Parathyroid adenoma (tissue), 2 donors: ENCODE results near the gene DIAPH3.

Source experiments
- H2AFZ ChIP-seq: fragments of 300-600 bp; sonication (generic); one replicate; pipeline ENCODE4 v1.7.0; 2017; ENCODE audit warnings: antibody characterized with exemption, mild to moderate bottlenecking
- H3K27ac ChIP-seq: fragments of 300-600 bp; sonication (generic); one replicate; pipeline ENCODE4 v1.7.0; 2017
- H3K27me3 ChIP-seq: fragments of 300-600 bp; sonication (generic); one replicate; pipeline ENCODE4 v1.7.0; 2017; ENCODE audit warnings: low read length; ENCODE audit not compliant: control insufficient read depth, insufficient read depth
- H3K36me3 ChIP-seq: fragments of 300-600 bp; sonication (generic); one replicate; pipeline ENCODE4 v1.7.0; 2017; ENCODE audit warnings: low read length; ENCODE audit not compliant: control insufficient read depth, insufficient read depth
- H3K4me1 ChIP-seq: fragments of 300-600 bp; sonication (generic); one replicate; pipeline ENCODE4 v1.7.0; 2017; ENCODE audit warnings: control low read depth
- H3K4me2 ChIP-seq: fragments of 300-600 bp; sonication (generic); one replicate; pipeline ENCODE4 v1.7.0; 2017; ENCODE audit warnings: low read length
- H3K4me3 ChIP-seq: fragments of 300-600 bp; sonication (generic); one replicate; pipeline ENCODE4 v1.7.0; 2017; ENCODE audit warnings: low read depth, low read length
- H3K79me2 ChIP-seq: fragments of 300-600 bp; sonication (generic); one replicate; pipeline ENCODE4 v1.7.0; 2017; ENCODE audit warnings: control low read depth
- H3K9ac ChIP-seq: fragments of 300-600 bp; sonication (generic); one replicate; pipeline ENCODE4 v1.7.0; 2017; ENCODE audit warnings: mild to moderate bottlenecking
- H3K9me3 ChIP-seq: fragments of 300-600 bp; sonication (generic); one replicate; pipeline ENCODE4 v1.7.0; 2017; ENCODE audit warnings: low read length; ENCODE audit not compliant: control insufficient read depth
- TF ChIP-seq, protein P1 (sequence below): fragments of 300-600 bp; sonication (generic); IDR thresholded peaks from one replicate; pipeline ENCODE4 v1.7.0; 2017; ENCODE audit warnings: antibody characterized with exemption, mild to moderate bottlenecking
- donor health status: primary hyperparathyroidism.

The DIAPH3 gene

DNA sequence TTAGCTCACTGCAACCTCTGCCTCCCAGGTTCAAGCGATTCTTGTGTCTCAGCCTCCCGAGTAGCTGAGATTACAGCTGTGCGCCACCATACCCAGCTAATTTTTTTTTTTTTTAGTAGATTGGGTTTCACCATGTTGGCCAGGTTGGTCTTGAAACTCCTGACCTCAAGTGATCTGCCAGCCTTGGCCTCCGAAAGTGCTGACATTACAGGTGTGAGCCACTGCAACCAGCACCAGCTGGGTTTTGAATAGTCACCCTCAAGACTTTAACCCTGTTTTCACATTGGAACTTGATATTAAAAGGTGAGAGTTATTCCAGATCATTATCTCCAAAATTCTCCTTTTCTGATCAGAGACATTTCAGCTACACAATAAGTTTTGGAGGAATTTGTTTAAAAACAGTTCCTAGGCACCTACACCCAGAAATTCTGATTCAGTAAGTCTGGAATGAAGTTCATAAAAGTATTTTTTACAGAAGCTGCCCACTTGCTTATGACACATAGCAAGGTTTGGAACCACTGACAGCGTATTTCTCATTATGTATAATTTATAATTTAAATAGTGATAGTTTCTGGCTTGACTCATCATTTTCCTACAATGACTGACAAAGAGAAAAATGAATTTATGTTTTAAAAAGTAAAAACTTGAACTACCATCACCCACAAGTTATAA, 417.3 kb downstream of the DIAPH3 start:
- no peaks in the 10 kb centered on the region for H3K9me3 ChIP-seq
- peaks cover 9% of the 10 kb centered on the region for H3K4me1 ChIP-seq
- H3K4me3 ChIP-seq: no peak overlapping the region
- no peak overlapping the region for H3K4me2 ChIP-seq
- H3K36me3 ChIP-seq: no peaks in the 10 kb centered on the region
- H3K27ac ChIP-seq: peak overlapping the region; percentile 51
- no peak overlapping the region for H3K9ac ChIP-seq
- no peaks in the 10 kb centered on the region for H3K79me2 ChIP-seq
- no peak overlapping the region for H2AFZ ChIP-seq
- no peaks in the 10 kb centered on the region for H3K27me3 ChIP-seq
- TF ChIP-seq, protein P1, sequence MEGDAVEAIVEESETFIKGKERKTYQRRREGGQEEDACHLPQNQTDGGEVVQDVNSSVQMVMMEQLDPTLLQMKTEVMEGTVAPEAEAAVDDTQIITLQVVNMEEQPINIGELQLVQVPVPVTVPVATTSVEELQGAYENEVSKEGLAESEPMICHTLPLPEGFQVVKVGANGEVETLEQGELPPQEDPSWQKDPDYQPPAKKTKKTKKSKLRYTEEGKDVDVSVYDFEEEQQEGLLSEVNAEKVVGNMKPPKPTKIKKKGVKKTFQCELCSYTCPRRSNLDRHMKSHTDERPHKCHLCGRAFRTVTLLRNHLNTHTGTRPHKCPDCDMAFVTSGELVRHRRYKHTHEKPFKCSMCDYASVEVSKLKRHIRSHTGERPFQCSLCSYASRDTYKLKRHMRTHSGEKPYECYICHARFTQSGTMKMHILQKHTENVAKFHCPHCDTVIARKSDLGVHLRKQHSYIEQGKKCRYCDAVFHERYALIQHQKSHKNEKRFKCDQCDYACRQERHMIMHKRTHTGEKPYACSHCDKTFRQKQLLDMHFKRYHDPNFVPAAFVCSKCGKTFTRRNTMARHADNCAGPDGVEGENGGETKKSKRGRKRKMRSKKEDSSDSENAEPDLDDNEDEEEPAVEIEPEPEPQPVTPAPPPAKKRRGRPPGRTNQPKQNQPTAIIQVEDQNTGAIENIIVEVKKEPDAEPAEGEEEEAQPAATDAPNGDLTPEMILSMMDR: no peak

DNA sequence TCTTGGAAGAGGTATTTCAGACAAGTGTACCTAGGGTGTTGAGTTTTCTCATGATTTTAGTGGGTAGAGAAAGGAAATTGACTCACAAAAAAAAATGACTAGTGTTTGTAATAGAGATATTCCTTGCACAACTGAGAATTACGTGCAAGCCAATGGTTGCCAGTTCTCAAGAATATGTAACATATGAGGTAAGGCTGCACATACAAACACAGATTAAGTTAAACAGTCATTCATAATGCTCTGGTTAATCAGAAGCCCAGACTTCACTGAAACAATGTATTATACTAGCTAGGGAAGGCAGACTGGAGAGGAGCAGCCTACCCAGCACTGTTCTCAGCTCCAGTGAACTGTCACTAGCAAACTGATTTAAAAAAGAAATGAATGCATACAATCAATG, 418.3 kb downstream of the DIAPH3 start:
- Histone ChIP-seq H3K9me3 (no peaks in the 10 kb centered on the region), H3K27ac (peak overlapping the region; percentile 51)
- TF ChIP-seq, protein P1: no peak

DNA sequence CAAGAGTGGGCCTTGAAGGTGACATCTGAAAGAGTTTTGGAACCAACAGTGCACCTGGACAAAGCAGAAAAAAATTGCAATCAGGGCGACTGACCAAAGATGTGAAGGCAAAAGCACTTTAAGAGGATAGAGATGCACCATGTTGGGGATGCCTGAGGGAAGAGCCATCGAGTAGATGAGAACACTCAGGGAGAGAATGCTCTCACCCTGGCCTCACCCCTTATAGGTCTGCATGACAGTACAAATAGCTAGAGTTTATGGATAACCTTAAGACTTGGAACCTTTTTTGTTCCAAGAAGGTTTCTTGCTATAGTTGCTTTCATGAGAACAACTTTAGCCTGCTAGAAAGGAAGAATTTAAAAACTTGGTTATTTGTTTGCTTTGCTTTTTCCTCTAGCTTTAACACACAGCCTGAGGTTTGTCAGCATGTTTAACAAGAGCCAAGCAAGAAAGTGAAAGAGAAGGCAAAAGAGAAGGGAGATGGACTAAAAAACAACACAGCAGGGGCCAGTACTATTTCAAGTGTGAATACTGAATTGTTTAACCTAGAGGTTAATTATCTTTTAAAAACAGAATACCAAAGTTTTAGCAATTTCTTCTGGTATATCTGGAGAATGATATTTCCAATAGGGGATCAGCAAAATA, 418.9 kb downstream of the DIAPH3 start:
- H3K79me2 ChIP-seq: no peaks in the 10 kb centered on the region
- no peaks in the 10 kb centered on the region for H3K4me1 ChIP-seq
- no peaks in the 10 kb centered on the region for H3K27me3 ChIP-seq
- peak overlapping the region; percentile 51 for H3K27ac ChIP-seq
- peak overlapping the region; percentile 22 for H2AFZ ChIP-seq
- no peaks in the 10 kb centered on the region for H3K36me3 ChIP-seq
- H3K4me3 ChIP-seq: no peak overlapping the region
- H3K4me2 ChIP-seq: no peak overlapping the region
- H3K9me3 ChIP-seq: no peaks in the 10 kb centered on the region
- H3K9ac ChIP-seq: no peak overlapping the region
- TF ChIP-seq, protein P1: no peak

More for the DNA sequence above, 418.3 kb downstream of the DIAPH3 start:
- Histone ChIP-seq H3K4me1 (peaks cover under 1% of the 10 kb centered on the region), H3K4me3 (no peak overlapping the region), H3K9ac (no peak overlapping the region), H3K27me3 (no peaks in the 10 kb centered on the region), H3K4me2 (no peak overlapping the region), H3K36me3 (no peaks in the 10 kb centered on the region), H3K79me2 (no peaks in the 10 kb centered on the region), H2AFZ (no peak overlapping the region)

DNA sequence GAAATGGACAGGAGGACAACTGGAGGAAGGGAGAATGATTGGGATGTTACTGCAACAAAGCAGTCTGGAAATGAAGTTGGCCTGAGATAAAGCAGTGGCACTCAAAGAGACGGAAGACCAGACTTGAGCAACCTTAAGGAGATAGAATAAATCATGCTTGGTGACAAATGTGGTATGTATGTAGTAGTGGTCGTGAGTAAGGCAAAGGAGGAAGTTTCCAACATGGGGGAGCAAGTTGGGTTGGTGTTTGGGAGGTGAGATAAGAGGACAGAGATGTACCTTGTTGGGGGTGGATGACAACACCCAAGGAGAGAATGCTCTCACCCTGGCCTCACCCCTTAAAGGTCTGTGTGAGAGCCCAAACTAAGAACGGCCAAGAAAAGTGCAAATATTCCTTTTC, 420.5 kb downstream of the DIAPH3 start:
- H3K9me3 ChIP-seq: no peaks in the 10 kb centered on the region
- H3K36me3 ChIP-seq: no peaks in the 10 kb centered on the region
- H3K4me2 ChIP-seq: no peak overlapping the region
- no peaks in the 10 kb centered on the region for H3K27me3 ChIP-seq
- no peaks in the 10 kb centered on the region for H3K79me2 ChIP-seq
- H3K4me1 ChIP-seq: no peaks in the 10 kb centered on the region
- peak overlapping the region; percentile 5 for H2AFZ ChIP-seq
- peak overlapping the region; percentile 20 for H3K27ac ChIP-seq
- H3K9ac ChIP-seq: no peak overlapping the region
- TF ChIP-seq, protein P1: no peak
- H3K4me3 ChIP-seq: no peak overlapping the region
